Measurements from ENCODE around the gene C5AR2. TPM values are rescaled to one million over a fixed set of nuclear protein-coding genes. Genes with fewer than 3 reads are reported as not detected.
A peak's percentile ranks its signal among the peaks of the same experiment; 100 is the strongest.
"Not testable (repeated sequence)": the region's sequence is repeated elsewhere in the genome, so short reads cannot be mapped to it uniquely, and the experiment has no call there.

The C5AR2 gene
- polyA plus RNA-seq, 1 donor: 0.55 TPM

DNA sequence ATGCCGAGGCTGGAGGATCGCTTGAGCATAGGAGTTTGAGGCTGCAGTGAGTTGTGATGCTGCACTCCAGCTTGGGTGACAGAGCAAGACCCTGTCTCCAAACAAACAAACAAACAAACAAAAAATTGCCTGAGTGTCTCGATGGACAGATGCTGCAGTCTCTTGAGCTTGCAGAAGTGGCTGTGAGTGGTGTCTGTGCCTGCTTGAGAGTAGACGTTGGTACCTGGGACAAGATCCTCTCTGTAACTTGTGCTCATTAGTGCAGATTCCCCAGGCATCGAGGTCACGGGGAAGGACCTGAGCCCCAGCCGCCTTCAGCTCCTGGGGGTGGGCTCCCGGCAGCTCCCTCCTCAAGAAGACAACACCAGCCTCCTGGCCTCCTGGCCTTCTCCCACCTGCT is 8.6 kb upstream of the C5AR2 start:
- no peak for DNase-seq

DNA sequence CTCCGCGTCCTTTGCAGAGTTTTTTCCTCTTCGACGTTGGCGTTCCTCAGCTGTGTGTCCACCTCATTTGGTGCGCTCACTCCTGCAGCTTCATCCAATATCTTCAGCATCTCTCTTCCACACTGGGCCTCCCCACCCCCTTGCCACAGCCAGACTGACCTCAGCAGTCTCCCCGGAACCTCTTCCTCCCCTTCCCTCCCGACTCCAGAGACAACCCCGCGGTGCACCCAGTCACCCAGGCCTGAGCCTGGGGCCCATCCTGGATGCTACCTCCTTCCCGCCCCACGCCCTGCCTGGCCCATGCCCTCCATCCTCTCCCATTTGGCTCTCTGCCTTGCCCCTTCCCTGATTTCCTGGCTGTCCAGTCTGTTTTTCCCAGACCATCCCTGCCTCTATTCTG is 8.1 kb upstream of the C5AR2 start:
- no peak for DNase-seq

- no peak for DNase-seq
Measured at GRCh38 chr19:47324502-47324901, 7.5 kb upstream of the C5AR2 start.

GRCh38 chr19:47330466-47330869 is 1.5 kb upstream of the C5AR2 start:
- no peak for DNase-seq

- no peak for DNase-seq
Measured at GRCh38 chr19:47331490-47331889, 485 bp upstream of the C5AR2 start.

DNA sequence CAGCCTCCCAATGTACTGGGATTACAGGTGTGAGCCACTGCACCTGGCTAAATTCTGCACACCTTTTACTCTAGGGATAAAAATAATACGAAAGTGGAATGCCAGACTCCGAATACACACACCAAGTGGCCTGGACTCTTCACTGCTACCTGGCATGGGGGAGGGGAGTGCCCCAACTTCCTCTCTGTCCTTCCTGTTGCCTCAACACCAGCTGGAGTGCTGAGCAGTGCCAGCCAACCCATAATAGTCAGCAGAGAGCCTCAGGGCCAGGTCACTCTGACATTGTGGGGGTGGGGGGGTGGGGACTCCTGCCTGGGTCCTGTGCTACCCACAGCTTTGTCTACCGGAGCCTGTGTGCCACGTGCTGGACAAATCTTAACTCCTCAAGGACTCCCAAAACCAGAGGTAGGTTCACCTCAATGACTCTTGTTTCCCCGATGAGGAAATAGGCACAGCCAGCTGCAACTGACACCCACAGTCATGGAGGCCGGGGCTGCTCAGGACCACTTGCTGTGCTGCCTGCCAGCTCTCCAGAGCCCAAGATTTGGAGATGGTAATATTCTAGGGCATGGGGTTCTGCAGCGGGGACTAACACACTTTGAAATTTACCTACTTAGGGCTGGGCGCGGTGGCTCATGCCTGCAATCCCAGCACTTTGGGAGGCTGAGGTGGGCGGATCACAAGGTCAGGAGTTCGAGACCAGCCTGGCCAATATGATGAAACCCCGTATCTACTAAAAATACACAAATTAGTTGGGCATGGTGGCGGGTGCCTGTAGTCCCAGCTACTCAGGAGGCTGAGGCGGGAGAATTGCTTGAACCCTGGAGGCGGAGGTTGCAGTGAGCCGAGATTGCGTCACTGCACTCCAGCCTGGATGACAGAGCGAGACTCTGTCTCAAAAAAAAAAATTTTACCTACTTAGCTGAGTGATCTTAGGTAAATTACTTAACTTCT is 5.1 kb downstream of the C5AR2 start:
- DNase-seq: not testable (repeated sequence)

DNA sequence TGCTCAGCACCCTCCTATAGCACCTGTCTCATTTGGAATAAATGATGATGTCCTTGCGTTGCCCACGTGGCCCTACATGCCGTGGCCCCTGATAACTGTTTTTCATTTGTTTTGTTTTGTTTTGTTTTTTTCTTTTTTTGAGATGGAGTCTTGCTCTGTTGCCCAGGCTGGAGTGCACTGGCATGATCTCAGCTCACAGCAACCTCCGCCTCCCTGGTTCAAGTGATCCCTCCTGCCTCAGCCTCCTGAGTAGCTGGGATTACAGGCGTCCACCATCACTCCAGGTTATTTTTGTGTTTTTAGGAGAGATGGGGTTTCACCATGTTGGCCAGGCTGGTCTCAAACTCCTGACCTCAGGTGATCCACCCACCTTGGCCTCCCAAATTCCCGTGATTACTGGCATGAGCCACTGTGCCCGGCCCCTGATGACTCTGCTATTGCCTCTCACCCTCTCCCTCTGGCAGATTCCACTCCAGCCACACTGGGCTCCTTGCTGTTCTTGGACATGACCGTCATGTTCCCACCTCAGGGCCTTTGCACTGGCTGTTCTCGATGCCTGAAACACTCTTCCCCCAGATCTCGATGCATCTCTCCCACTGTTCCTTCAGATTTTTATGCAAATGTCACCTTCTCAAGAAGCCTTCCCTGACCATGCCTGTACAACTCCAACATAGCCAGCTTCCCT is 7.4 kb downstream of the C5AR2 start:
- DNase-seq: no peak

DNA sequence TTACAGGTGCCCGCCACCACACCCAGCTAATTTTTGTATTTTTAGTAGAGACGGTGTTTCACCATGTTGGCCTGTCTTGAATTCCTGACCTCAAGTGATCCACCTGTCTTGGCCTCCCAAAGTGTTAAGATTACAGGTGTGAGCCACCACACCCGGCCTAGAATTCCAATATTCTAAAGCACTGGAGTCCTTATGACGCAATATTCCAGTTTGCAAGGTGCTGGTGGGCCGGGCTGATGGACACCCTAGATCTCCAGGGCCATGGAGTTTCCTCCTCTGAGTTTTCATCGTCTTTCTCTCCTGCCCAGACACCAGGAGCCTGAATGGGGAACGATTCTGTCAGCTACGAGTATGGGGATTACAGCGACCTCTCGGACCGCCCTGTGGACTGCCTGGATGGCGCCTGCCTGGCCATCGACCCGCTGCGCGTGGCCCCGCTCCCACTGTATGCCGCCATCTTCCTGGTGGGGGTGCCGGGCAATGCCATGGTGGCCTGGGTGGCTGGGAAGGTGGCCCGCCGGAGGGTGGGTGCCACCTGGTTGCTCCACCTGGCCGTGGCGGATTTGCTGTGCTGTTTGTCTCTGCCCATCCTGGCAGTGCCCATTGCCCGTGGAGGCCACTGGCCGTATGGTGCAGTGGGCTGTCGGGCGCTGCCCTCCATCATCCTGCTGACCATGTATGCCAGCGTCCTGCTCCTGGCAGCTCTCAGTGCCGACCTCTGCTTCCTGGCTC is 8.7 kb downstream of the C5AR2 start:
- DNase-seq: no peak

- DNase-seq: no peak
Measured at GRCh38 chr19:47341734-47342133, 9.8 kb downstream of the C5AR2 start.

GRCh38 chr19:47343194-47343802 is 11.3 kb downstream of the C5AR2 start:
- no peak for DNase-seq

- DNase-seq: no peak
Measured at GRCh38 chr19:47344425-47344824, 12.4 kb downstream of the C5AR2 start.

DNA sequence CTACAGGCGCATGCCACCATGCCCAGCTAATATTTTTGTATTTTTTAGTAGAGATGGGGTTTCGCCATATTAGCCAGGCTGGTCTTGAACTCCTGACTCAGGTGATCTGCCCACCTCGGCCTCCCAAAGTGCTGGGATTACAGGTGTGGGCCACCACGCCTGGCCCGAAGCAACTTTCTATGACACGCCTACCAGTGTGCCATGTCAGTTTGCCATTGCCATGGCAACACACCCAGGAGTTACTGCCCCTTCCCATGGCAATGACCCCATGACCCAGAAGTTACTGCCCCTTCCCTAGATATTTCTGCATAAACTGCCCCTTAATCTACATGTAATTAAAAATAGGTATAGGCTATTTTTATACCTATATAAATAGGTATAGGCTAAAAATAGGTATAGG is 14.0 kb downstream of the C5AR2 start:
- DNase-seq: not testable (repeated sequence)

GRCh38 chr19:47348819-47349795 is 17.1 kb downstream of the C5AR2 start, which contains the start of gene DHX34:
DHX34 (plus strand) TSS chr19:47349315; CDS start chr19:47353031, 3,716 bp downstream.
- peak; percentile 98 for DNase-seq

DNA sequence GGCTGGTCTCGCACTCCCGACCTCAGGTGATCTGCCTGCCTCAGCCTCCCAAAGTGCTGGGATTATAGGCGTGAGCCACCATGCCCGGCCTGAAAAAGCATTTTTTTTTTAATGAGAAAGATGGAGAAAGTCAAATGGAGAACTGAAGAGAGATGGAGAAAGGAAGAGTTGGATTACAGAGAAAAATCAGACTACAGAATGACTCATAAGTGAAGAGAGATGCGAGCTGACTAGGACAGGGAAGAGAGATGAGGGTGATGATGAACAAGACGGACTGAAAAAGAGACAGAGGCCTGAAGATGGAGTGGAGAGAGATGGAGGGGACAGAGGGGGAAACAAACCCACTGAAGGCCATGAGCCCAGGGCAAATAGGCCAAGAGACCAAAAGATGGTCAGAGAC is 18.7 kb downstream of the C5AR2 start:
- DNase-seq: no peak

DNA sequence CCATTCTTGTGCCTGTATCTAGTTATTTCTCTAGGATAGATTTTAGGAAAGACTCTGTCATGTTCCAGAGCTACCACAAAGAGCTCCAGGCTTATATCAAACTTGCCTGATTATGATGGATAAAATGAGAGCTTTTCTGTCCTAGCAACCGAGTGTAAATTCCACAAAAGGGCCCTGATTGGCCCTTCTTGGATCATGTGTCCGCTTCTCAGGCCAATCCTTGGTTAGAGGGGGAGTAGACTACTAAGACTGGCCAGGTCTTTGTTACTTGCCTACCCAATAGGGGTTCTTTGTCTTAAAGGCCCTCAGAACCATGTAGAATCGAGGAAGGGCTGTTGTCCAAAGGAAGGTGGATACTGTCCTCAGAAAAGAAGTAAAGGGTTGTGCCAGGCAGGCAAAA is 19.6 kb downstream of the C5AR2 start:
- DNase-seq: no peak

DNA sequence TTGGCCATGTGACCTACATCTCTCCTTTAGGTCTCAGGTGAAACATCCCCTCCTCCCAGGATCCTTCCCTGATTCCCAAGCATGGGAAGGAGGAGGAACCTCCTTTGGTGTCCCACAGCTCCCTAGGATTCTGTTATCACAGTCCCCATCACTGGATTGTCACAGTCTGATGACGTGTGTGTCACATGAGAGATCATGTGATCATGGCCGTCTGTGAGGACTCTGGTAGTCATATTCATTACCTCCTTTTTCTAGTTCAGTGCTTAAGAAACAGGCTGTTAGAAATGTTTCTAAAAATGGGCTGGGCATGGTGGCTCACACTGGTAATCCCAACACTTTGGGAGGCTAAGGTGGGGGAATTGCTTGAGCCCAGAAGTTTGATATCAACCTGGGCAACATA is 20.1 kb downstream of the C5AR2 start:
- no peak for DNase-seq

DNA sequence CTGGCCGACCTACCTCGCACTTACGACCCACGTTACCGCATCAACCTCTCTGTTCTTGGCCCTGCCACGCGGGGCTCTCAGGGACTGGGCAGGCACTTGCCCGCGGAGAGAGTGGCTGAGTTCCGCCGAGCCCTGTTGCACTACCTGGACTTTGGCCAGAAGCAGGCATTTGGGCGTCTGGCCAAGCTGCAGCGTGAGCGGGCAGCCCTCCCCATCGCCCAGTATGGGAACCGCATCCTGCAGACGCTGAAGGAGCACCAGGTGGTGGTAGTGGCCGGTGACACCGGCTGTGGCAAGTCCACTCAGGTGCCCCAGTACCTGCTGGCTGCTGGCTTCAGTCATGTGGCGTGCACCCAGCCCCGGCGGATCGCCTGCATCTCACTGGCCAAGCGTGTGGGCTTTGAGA is 21.3 kb downstream of the C5AR2 start:
- no peak for DNase-seq

GRCh38 chr19:47356900-47357299 is 24.9 kb downstream of the C5AR2 start:
- DNase-seq: no peak

- no peak for DNase-seq
Measured at GRCh38 chr19:47357788-47358680, 26.1 kb downstream of the C5AR2 start.

GRCh38 chr19:47358936-47359335 is 27.0 kb downstream of the C5AR2 start:
- no peak for DNase-seq

All from left kidney (tissue), 2 donors.